Measurements from ENCODE around the gene TH.

The TH gene

DNA sequence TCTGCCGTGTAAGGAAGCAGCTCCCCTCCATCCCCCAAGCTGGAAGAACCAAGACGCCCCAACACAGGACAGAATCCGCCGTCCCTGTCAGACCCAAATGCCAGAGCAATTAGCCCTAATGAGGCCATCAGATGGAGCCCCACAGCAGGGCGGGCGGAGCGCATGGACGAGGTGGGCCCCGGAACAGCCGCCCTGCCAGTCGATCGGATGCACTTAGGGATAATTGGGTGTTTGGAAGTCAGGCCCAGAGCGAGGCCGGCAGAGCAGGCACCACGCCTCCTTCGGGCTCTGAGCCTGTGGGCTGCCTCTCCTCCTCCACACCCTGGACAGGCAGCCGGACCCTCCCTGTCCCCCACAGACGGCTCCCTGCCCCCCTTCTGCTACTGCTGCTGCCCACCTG is 5.5 kb upstream of the TH start:
- DNase-seq = no peak

DNA sequence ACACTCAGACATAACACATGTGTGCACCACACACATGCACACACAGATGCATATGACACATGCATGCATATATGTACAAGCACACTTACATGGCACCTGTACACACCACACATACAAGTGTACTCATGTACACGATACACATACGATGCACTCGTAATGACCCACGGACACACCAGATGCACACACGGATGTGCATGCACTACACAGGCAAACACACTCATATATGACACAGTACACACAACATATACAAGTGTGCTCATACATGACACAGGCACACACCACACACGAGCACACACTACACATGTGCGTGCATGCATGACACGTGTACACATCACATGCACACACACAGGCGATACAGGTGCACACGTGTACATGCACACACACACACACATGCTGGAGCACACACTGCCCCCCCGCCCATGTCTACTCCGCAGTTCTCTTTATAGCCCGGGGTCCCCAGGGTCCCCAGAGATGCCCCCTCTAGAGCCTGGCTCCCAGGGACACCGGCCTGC is 4.8 kb upstream of the TH start:
- DNase-seq = no peak

DNA sequence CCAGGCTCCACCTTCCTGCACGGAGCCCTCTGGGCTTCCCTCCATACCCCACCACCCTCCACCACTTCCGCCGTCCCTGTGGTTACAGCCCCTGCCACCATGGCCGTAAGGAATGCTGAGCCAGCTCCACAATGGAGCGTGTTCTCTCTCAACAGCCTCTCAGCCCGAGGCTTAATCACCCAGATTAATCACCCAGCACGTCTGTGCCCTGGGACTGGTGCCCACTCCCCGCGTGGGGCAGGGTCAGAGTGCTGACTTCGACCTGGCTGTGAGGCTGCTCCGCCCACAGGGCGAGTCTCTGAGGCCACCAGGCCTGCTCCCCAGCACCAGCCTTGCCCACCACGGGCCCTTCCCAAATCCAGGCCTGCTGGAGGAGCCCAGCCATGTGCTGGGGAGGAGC is 4.0 kb upstream of the TH start:
- no peak for DNase-seq

DNA sequence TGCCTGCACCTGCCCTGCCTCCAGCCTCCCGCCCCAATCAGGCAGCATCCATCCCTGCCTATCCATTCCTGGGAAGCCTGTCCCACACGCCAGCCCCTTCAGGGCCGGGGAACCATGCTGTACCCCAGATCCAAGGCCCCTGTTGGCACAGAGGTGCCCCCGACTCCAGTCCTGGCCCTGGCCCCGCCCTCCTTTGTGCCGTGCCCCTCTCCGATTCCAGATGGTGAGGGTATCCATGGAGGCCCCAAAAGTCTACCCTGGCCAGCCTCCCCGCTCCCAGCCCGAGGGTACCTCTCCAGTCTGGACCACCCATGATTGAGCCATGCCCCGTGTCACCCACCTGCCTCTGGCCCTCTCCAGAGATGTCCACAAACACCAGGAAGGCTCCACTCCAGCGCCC is 2.7 kb upstream of the TH start:
- no peak for DNase-seq

DNA sequence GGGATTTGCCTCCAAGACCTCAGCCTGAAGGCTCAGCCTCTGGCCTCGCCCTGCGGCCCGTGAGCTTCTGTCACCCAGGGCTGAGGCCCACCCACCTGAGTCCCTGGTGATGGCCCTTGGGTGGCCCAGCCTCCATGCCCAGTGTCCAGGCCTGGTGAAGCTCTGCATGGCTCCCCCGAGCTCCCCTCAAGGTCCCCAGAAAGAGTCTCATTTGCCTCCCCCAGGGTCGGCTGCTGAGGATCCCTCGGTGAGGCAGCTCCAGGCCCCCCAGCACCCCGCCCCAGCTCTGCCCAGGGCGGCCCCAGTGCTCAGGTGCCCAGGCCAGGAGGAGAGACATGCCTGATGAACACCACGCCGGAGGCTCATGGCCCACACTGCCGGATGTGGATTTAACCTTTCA is 2.1 kb upstream of the TH start:
- DNase-seq = no peak

DNA sequence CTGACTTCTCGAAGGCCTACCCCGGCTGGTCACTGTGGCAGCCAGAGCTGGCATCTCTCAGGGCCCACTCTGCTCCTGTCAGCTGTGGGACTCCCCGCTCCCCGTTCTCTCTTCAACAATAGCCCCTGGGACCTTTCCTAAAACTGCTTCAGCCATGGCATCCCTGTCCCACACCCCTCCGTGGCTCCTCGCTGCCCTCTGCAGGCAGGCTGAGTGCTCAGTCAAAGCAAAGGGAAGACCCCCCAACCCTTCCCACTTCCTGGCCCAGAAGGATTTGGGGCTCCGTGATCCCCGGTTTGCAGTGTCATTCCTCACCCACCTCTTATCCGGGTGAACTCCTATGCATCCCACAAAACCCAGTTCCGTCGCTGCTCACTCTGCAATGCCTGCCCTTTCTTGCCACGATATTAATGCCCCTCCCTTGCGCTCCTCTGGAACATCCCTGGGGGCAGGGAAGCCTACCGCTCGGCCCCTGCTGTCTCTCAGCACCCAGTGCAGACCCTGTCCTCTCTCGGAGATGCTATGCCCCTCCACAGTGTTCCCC is 1.6 kb upstream of the TH start:
- no peak for DNase-seq

DNA sequence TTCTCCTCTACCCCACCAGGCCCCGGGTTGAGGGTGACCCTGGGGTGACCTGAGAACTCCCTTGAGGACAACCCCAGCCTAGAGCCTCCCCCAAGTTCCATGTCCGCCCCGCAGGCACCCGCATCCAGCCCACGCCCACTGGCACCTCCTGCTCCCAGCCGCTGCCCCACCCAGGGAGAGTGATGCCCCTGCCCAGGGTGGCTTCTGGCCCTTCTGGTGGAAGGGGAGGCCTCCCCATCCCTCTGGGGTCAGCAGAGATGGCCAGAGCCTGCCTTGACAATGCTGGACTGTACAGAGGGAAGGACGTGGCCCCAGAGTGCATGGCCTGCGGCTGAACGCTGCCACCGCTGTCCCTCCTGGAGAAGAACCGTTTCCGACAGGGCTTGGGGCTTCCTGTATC is 1.1 kb upstream of the TH start:
- DNase-seq = no peak

DNA sequence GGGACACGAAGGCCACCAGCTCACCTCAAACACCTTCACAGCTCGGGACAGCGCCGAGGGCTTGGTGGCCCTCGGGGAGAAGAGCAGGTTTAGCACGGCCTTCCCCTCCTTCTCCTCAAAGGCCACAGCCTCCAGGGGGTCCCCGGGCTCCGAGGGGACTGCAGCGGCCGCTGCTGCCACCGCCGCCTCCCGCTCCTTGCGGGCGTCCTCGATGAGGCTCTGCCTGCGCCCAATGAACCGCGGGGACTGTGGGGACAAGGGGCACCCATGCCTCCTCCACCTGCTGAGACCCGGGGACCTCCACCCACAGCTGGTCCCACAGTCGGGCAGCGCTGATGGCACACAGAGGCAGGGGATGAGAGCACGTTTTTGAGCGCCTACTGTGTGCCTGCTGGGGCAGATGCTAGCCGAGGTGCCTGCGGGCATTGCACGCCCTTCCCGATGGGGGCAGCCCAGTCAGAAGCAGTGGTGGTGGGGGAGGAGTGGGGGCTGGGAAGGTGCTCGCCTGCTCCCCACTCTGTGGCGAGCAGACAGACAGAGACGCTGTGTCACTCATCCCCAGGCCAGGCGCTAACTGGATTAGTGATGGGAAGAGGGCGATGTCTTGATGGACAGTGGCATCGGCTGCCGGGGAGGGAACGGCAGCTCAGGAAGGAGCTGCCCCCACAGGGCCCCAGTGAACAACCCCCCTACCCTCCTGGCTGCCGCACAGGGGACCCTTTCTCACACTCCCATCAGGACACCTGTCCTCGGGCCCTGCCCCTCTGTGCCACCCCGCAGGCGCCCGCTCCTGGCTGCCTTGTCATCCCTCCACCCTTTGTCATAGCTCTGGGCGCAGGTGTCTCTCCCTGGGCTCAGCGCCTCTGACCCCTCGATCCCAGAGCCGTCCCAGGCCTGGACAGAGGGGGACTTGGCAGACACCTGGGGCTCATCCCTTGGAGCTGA is 1.7 kb downstream of the TH start:
- DNase-seq = no peak

DNA sequence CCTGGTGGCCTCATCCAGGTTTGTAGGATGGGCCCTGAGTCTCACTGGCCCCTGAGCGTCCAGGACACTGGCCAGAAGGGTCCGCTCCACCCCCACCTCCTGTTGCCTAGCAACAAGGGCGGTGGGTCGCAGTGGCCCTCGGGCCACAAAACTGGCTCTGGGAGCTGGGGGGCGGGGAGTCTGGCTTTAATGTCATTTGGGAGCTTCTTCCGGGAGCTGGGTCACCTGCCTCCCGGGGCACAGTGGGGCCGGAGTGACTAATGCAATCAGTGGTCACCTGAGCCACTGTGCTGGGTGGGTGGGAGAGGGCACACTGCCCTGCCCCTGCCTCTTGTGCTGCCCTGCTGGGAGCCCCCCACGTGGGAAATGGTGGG is 2.6 kb downstream of the TH start:
- DNase-seq = no peak

DNA sequence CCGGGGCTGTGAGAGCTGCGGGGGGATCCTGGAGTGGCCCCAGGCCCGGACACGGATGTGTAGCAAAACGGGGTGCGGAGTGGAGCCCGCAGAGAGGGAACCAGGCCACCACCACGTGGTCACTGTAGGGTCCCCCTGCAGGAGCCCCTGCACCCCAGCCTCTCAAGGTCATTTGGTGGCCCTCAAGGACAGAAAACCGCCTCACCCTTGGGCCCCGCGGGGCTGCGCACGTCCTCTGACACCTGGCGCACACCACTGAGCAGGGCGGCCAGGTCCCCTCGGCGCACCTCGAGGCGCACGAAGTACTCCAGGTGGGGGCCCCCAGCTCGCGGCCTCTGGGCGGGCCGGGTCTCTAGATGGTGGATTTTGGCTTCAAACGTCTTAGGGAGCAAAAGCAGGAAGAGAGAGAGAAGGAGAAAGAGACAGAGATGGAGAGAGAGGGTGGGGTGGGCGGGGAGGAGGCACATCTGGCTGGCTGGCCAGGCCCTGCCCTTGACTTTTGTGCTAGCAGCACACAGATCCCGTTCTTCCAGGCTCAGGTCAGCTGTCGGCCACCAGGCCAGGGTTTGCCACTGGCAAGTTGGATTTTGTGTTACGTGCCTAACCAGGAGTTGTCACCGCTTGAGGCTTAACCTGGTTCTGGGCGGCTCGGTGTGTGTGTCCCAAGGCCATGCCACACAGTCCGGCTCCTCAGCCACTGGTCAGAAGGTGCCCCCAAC is 3.2 kb downstream of the TH start:
- DNase-seq = no peak

DNA sequence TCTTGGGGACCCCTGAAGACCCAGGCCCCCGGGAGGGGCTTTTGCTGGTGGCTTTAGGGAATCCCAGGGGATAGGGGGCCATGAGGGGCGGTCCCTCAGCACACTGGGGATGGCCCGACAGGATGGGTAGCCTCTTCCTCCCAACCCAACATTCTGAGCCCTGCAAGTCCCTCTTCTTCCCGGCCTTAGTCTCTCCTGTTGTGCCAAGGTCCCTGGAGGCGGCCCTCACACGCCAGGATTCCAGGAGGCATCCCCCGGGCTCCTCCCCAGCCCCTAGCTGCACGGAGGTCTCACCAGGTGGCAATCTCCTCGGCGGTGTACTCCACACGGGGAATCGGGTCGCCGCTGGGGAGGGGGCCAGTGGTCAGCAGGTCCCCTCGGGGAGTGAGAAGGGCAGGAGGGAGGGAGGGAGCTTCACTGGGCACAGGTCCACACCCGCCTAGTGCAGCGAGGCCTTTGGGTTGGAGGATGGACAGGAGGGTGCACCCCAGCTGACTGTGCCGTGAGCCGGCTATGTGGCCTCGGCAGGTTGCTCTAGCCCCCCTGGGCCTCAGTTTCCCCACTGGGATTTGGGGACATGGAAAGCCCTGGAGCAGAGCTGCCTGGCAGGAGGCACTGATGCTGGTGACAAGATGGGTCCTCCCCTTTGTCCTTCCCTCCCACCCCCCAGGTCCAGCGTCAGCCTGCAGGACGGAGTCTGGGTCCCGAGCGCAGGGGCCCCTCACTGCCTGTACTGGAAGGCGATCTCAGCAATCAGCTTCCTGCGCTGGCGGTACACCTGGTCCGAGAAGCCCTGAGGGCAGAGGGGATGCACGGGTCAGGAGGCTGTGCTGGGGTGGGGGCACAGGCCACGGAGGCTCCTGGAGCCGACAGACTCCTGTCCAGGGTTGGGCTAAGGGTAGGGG is 4.2 kb downstream of the TH start:
- no peak for DNase-seq

DNA sequence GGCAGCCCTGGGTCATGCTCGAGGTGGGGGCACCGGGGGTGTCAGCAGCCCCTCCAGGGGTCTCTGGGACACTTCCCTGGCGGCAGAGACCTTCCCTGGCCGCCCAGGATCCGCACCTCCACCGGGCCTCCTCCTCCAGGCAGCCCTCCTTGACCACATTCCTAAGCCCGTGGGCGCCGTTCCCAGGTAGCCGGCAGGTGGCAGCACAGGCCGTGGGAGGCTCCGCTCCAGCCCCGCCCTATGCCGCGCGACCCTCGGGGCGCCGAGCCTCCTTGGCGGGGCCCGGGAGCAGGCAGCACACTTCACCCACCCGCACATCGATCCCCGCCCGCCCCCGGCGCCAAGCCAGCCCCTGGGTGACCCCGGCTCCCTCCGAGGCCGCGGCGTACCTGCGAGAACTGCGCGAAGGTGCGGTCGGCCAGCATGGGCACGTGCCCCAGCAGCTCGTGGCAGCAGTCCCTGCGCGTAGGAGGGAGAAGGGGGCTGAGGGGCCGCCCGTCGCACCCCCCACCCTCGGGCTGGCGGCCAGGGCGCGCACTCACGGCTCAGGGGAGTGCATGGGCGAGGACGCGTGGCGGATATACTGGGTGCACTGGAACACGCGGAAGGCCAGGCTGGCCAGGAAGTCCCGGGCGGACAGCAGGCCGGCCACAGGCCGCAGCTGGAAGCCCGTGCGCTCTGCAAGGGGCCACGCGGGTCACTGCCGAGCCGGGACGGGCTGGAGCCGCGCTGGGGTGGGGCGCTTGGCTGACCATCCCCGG is 5.3 kb downstream of the TH start:
- peak; percentile 31 for DNase-seq

DNA sequence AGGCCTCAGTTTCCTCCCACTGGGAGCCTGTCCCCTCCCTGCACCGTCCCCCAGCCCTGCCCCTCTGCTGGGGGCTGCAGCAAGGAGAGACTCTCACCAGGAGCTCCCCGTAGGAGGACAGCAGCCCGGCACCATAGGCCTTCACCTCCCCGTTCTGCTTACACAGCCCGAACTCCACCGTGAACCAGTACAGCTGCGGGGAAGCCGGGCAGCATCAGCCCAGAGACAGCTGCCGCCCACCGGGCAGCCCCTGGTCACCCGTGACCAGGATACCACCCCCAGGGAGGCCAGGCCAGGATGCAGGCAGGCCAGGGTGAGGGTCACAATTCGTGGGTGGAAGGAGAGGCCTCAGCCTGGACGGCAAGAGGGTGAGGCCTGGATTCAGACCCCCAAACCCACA is 6.0 kb downstream of the TH start:
- DNase-seq = no peak

DNA sequence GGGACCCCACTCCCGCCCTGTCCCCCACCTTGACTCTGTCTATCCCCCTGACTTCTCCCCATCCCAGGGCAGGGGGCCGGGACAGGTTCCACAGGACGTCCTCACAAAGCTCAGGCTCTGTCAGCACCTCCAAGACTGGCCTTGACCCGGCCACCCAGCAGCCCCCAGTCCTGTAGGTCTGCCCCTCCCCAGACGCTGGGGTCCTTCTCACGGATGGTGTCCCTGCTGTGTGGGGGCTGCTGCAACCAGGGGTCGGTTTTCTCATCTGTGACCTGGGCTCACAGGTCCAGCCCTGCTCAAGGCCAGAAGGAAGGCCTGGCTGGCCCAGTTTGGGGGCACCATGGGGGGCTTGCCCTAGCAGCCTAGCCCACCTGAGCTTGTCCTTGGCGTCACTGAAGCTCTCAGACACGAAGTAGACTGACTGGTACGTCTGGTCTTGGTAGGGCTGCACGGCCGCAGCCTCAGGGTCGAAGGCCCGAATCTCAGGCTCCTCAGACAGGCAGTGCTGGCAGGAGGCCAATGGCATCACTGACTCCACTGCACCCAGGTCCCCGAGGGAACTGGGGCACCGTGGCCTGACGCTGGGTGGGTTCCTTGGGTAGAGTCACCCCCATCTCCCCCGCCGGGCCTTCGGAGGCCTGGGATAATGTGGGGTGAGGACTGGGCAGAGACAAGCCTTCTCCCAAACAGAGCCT is 6.6 kb downstream of the TH start:
- DNase-seq = no peak

DNA sequence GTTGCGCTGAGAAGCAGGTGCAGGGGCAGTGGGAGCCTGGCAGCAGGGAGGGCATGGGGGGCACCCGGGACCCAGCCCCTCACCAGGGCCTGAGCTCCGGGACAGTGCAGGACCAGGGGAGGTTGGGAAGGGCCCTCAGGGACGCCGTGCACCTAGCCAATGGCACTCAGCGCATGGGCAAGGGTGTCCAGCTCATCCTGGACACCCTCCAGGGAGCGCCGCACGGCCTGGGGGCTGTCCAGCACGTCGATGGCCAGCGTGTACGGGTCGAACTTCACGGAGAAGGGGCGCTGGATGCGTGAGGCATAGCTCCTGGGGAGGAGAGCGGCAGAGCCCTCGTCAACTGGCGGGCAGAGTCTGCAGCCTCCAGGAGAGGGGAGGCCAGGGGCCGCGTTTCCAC is 7.5 kb downstream of the TH start:
- no peak for DNase-seq

DNA sequence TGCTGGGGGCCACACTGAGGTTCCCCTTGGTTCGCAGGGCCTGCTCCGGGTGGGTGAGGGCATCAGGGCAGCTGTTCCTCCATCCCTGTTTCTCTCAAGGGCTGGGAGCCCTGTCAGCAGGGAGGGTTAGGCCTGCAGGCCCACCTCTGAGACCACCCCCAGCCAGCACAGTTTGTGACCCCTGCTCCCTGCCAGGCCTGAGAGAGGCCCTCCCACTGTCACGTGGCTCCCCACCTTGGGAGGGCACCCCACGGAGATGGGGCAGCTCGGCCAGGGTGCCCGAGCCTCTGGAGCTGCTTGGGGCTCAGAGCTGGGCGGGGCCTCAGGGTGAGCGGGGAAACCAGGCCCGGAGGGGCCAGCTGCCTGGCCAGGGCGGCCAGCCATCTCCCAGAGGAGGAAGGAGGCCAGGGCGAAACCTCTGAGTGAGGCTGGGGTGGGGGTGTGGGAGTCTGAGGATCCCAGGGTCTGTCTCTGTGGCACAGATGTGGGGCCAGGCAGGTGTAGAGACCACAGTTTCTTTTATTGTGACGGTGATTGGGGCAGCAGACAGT is 8.1 kb downstream of the TH start:
- no peak for DNase-seq

DNA sequence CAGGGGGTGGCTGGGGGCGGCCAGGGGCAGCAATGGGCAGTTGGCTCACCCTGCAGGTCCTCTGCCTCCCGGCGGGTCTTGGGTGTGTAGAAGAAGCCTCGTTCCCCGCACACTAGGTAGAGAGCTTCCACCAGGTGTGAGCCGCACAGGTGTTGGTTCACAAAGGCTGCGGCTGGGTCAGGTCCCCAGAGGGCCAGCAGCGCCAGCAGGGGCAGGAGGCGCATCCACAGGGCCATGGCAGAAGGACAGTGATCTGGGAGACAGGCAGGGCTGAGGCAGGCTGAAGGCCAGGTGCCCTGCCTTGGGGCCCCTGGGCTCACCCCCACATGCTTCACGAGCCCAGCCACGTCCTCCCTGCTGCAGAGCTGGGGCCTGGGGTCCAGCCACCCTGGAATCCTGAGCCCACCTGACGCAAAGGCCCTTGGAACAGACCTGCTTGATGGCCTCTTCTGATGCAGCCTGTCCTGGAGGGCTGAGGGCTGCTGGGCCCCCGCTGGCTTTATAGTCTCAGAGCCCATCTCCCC is 10.8 kb downstream of the TH start, which contains the start of gene INS:
INS (minus strand) TSS at position 474 of the 524 bp plus-strand sequence; CDS start at position 236, 238 bp downstream.
- DNase-seq = no peak

DNA sequence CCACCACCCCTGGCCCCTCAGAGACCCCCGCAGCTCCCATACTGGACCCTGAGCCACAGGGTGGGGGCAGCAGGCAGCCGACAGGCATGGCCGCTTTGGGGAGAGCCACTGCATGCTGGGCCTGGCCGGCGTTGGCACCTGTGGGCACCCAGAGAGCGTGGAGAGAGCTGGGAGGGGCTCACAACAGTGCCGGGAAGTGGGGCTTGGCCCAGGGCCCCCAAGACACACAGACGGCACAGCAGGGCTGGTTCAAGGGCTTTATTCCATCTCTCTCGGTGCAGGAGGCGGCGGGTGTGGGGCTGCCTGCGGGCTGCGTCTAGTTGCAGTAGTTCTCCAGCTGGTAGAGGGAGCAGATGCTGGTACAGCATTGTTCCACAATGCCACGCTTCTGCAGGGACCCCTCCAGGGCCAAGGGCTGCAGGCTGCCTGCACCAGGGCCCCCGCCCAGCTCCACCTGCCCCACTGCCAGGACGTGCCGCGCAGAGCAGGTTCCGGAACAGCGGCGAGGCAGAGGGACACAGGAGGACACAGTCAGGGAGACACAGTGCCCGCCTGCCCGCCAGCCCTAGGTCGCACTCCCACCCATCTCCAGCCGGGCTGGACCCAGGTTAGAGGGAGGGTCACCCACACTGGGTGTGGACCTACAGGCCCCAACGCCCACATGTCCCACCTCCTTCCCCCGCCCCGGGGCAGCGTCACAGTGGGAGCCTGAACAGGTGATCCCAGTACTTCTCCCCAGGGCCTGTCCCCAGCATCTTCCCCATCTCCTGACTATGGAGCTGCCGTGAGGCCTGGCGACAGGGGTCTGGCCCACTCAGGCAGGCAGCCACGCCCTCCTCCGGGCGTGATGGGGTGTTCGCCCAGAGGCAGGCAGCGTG is 11.8 kb downstream of the TH start:
- no peak for DNase-seq

DNA sequence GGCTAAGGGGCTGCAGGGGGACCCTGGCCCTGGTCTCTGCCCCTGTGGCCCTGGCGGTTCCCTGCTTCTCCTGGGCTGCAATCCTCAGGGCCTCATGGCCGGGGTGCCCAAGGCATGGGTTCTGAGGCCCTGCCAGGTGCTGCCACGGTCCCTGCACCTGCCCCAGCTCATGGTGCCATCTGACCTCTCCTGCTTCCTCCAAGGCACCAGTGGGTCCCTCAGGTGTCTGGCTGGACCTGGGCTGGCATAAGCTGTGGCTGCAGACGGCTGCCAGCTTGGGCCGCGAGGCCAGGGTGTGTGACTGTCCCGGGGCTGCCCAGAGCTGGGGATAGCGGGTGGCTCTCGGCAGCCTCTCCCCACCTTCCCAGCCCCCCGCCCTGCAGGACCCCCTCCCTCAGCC is 12.6 kb downstream of the TH start:
- no peak for DNase-seq
